Lower leg skin (tissue), 4 donors: ENCODE measurements around the gene SH3BP2. TPM values are rescaled to one million over a fixed set of nuclear protein-coding genes. Genes with fewer than 3 reads are reported as not detected.

Source experiments
- DNase-seq, 2 donors: peaks; one replicate each; pipeline ENCODE4 v3.0.0-alpha.2; 2019; ENCODE audit warnings: low spot score in 2 of 2
- H3K4me3 ChIP-seq: fragments of 200-600 bp; sonication (generic); 2 replicates; pipeline ENCODE4 v1.5.1; 2017; ENCODE audit warnings: mild to moderate bottlenecking, low read depth; ENCODE audit not compliant: poor library complexity, severe bottlenecking
- CTCF ChIP-seq, 3 donors: fragments of 450-650 bp; IDR thresholded peaks; one replicate each; pipeline ENCODE4 v1.5.1; 2016; ENCODE audit warnings: antibody characterized with exemption in 3 of 3, mild to moderate bottlenecking in 3 of 3, moderate library complexity in 2 of 3
- POLR2A ChIP-seq, 2 donors: fragments of 450-650 bp; IDR thresholded peaks; one replicate each; pipeline ENCODE4 v1.6.1; 2016 to 2017; ENCODE audit warnings: antibody characterized with exemption in 2 of 2, mild to moderate bottlenecking in 1 of 2, moderate library complexity in 1 of 2
- WGBS, 2 donors: methylation state at CpG; one replicate each; pipeline ENCODE4 v1.1.5; 2018; 5-methylcytosine and 5-hydroxymethylcytosine counted together
- intact Hi-C: fragments of 100-400 bp; cut with DNase I; formaldehyde crosslinking; loops from one replicate; pipeline ENCODE4 v1.15.0; 2023; ENCODE audit warnings: low total_unique reads
- total RNA-seq, 4 donors: library from RNA; depleted of rRNA; stranded (reverse); fragments of >200 nt; gene quantifications; one replicate each; pipeline ENCODE4 v1.1.0, GENCODE V29; 2016

SH3BP2 gene
- 100 to 1,000 TPM; 106 to 291 (median 178) TPM for total RNA-seq

DNA sequence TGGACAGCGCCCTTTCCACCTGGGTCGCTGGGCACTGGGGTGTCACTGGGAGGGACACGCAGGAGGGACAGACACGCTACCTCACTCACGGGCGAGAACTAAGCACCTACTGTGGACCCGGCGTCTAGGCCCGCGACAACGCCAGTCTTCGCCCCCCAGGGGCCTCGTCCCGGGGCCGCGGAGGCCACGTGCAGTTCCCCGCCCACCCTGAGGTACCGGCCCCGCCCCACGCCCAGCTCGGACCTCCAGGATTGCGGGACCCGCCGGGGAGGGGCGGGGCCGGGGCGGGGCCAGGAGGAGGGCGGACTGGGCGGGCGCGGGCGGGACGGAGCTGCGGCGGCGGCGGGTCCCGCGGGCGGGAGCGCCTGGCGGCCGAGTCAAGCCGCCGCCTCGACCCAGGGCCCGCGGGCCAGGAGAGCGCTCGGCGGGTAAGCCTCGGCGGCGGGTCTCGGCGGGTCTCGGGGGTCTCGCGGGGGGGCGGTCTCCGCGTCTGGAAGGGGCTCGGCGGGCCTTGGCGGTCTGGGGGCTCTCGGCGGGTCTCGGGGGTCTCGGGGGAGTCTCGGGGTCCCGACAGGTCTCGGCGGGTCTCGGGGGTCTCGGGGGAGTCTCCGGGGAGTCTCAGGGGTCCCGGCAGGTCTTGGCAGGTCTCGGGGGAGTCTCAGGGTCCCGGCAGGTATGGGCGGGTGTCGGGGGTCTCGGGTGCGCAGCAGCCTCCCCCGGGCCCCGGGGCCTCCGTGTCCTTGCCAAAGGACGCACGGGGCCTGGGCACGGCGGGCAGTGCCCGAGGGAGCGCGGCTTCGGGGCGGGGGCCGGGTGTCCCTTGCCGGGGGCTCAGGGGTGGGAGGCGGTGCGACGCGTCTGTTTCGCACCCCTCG lies at the start of gene SH3BP2:
Gene SH3BP2 (plus strand): TSS at position 375 of the 875 bp plus-strand sequence. CDS start 27,533 bp downstream, outside the sequence.
- peak within 1 kb of the TSS; percentile 54 for H3K4me3 ChIP-seq
- TF ChIP-seq CTCF (IDR thresholded peaks at IDR 0.05) (no peak), POLR2A (IDR thresholded peaks at IDR 0.05) (no peak)
- intact Hi-C loops: no loop called here
- WGBS, 2 donors: 1 to 15% methylated on average over 12 to 33 of the region's 104 CpGs
- DNase-seq: peak; percentile 68 to 95

DNA sequence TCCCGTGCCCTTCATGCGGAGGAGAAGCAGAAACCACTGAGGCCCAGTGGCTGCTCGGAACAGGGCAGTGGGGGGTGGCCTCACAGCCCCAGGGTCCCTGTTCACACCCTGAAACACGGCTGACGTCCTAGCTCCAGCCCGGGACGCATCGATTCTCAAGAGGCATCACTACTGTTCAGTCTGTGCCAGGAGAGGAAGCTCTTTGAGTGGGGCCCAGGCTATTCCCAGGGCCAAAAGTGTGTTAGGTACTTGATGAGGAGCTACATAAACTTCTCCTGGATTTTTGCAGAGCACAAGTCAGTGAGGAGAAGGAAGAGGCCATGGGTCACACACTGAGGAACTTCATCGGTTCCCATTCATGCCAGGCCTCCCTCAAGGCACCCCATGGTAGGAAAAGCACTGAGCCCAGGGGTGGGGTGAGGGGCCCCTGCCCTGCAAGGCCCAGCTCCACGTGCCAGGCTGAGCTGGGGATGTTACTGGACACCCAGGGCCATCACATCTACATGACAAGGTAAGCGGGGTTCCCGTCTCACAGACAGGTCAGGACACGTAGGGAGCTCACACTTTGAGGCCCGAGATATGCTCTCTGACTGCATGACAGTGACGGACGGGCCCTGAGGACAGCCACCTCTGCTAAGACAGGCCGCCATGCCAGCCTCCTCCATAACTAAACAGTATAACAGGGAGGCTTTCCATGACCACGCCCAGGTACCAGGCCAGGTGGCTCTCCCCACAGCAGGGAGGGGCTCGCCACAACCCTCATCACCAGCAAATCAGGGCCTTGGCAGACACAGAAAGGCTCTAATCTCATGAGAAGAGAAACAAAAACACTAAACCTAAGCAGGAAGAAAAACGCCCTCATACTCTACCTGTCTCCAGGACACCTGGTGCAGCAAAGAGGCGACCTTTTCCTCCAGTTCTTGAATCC lies 49.1 kb upstream of the SH3BP2 start:
- TF ChIP-seq CTCF (IDR thresholded peaks at IDR 0.05): no peak
- TF ChIP-seq POLR2A (IDR thresholded peaks at IDR 0.05): no peak
- no peak overlapping the region for H3K4me3 ChIP-seq
- intact Hi-C loops: no loop called here
- WGBS, 2 donors: 79 to 88% methylated on average over 17 to 21 of the region's 21 CpGs
- DNase-seq: no peak

GRCh38 chr4:2744576-2745270 lies 48.2 kb upstream of the SH3BP2 start:
- WGBS, 2 donors: 93 to 95% methylated on average over 28 of the region's 28 CpGs
- no peak overlapping the region for H3K4me3 ChIP-seq
- intact Hi-C loops: no loop called here
- TF ChIP-seq CTCF (IDR thresholded peaks at IDR 0.05): no peak
- no peak for TF ChIP-seq POLR2A (IDR thresholded peaks at IDR 0.05)
- DNase-seq: no peak

DNA sequence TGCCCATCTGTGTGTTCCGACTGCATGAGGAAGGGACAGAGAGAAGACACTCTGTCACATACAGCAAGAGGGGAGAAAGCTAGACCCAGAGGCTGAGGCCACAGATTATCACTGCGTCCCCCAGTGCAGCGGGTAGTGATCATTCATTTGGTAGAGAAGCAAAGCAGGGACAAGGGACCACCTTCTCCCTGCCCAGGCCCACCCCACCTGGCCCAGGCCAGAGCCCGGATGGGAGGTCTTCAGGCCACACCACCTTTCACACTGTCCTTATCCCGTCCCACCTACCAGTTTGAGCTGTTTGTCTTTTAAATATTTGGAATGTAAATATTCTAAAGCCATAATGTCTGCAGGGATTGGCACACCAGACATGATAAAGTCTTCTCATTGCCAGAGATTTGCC lies 47.4 kb upstream of the SH3BP2 start:
- WGBS, 2 donors: 97 to 98% methylated on average over 5 of the region's 5 CpGs
- no peak overlapping the region for H3K4me3 ChIP-seq
- no peak for DNase-seq
- TF ChIP-seq CTCF (IDR thresholded peaks at IDR 0.05) (no peak), POLR2A (IDR thresholded peaks at IDR 0.05) (no peak)
- intact Hi-C loops: no loop called here

- intact Hi-C loops: no loop called here
- TF ChIP-seq POLR2A (IDR thresholded peaks at IDR 0.05): no peak
- TF ChIP-seq CTCF (IDR thresholded peaks at IDR 0.05): no peak
- H3K4me3 ChIP-seq: no peak overlapping the region
- peak in 1 of 2 donors; percentile 58 for DNase-seq
- WGBS, 2 donors: 48 to 57% methylated on average over 20 to 21 of the region's 21 CpGs
Measured at GRCh38 chr4:2745981-2746806, 46.7 kb upstream of the SH3BP2 start.
